RWPE2 (cell line): ENCODE results near the gene ARFIP1.
"Not testable (repeated sequence)": the region's sequence is repeated elsewhere in the genome, so short reads cannot be mapped to it uniquely, and the experiment has no call there.

ENCODE experiments used
- ATAC-seq: fragments of 200-7000 bp; cut with Tn5 transposase; 3 replicates; pipeline ENCODE4 v1.9.1; 2021; ENCODE audit warnings: low read depth
- DNase-seq: peaks from one replicate; pipeline ENCODE4 v3.0.0-alpha.2; 2020; ENCODE audit warnings: low spot score
- H3K27ac ChIP-seq: fragments of 450-650 bp; 2 replicates; pipeline ENCODE4 v1.5.1; 2017; ENCODE audit warnings: mild to moderate bottlenecking; ENCODE audit not compliant: poor library complexity, severe bottlenecking
- H3K27me3 ChIP-seq: fragments of 250-450 bp; sonication (Bioruptor Pico); 2 replicates; pipeline ENCODE4 v1.5.1; 2021; ENCODE audit warnings: mild to moderate bottlenecking, moderate library complexity; ENCODE audit not compliant: insufficient read depth, poor library complexity, severe bottlenecking
- H3K36me3 ChIP-seq: fragments of 250-450 bp; sonication (Bioruptor Pico); 2 replicates; pipeline ENCODE4 v1.5.1; 2020; ENCODE audit warnings: low read depth, mild to moderate bottlenecking, moderate library complexity
- H3K4me1 ChIP-seq: fragments of 250-450 bp; sonication (Bioruptor Pico); 2 replicates; pipeline ENCODE4 v1.5.1; 2021; ENCODE audit warnings: mild to moderate bottlenecking, moderate library complexity; ENCODE audit not compliant: insufficient read depth, poor library complexity, severe bottlenecking
- H3K4me3 ChIP-seq: fragments of 250-450 bp; sonication (Bioruptor Pico); 2 replicates; pipeline ENCODE4 v1.5.1; 2021; ENCODE audit warnings: mild to moderate bottlenecking, moderate library complexity; ENCODE audit not compliant: severe bottlenecking
- H3K9me3 ChIP-seq: fragments of 250-450 bp; sonication (Bioruptor Pico); 2 replicates; pipeline ENCODE4 v1.5.1; 2021; ENCODE audit warnings: mild to moderate bottlenecking, moderate library complexity; ENCODE audit not compliant: severe bottlenecking
- TF ChIP-seq, protein P1 (sequence below): fragments of 450-650 bp; IDR thresholded peaks from one replicate; pipeline ENCODE4 v1.5.1; 2017; ENCODE audit warnings: mild to moderate bottlenecking, moderate library complexity; ENCODE audit not compliant: poor library complexity, severe bottlenecking

ARFIP1 gene

DNA sequence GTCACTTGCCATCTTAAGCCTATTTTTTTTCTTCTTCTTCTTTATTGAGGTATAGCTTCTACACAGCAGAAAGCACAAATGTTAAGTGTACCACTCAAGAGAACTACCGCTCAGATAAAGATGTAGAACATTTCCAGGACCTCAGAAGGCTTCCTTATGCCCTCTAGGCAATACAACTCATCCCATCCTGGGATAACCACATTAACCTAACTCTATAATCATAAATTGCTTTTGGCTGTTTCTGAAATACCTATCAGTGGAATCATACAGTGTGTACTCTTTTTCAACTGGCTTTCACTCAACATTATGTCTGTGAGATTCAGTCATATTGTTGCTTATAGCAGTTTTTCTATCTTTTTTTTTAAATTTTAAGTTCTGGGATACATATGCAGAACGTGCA lies 51.7 kb downstream of the ARFIP1 start:
- Histone ChIP-seq H3K4me3 (no peak overlapping the region), H3K9me3 (no peaks in the 10 kb centered on the region), H3K27ac (no peak overlapping the region), H3K27me3 (no peaks in the 10 kb centered on the region), H3K4me1 (no peaks in the 10 kb centered on the region), H3K36me3 (0 out of 2 replicates have a peak, but pooled peaks cover 10% of the 10 kb centered on the region)
- no peak for DNase-seq
- ATAC-seq: no peak; the same call in 2 of the 3 replicates
- TF ChIP-seq, protein P1, sequence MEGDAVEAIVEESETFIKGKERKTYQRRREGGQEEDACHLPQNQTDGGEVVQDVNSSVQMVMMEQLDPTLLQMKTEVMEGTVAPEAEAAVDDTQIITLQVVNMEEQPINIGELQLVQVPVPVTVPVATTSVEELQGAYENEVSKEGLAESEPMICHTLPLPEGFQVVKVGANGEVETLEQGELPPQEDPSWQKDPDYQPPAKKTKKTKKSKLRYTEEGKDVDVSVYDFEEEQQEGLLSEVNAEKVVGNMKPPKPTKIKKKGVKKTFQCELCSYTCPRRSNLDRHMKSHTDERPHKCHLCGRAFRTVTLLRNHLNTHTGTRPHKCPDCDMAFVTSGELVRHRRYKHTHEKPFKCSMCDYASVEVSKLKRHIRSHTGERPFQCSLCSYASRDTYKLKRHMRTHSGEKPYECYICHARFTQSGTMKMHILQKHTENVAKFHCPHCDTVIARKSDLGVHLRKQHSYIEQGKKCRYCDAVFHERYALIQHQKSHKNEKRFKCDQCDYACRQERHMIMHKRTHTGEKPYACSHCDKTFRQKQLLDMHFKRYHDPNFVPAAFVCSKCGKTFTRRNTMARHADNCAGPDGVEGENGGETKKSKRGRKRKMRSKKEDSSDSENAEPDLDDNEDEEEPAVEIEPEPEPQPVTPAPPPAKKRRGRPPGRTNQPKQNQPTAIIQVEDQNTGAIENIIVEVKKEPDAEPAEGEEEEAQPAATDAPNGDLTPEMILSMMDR: no peak

DNA sequence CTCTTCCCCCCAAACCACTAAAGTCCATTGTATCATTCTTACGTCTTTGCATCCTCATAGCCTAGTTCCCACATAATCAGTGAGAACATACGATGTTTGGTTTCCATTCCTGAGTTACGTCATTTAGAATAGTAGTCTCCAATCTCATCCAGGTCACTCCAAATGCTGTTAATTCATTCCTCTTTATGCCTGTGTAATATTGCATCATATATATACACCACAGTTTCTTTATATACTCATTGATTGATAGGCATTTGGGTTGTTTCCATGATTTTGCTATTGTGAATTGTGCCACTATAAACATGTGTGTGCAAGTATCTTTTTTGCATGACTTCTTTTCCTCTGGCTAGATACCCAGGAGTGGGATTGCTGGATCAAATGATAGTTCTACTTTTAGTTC lies 57.2 kb downstream of the ARFIP1 start:
- H3K4me1 ChIP-seq: no peaks in the 10 kb centered on the region
- TF ChIP-seq, protein P1: no peak
- H3K27me3 ChIP-seq: no peaks in the 10 kb centered on the region
- no peak for DNase-seq
- H3K36me3 ChIP-seq: no peaks in the 10 kb centered on the region
- no peak overlapping the region for H3K4me3 ChIP-seq
- H3K27ac ChIP-seq: no peak overlapping the region
- H3K9me3 ChIP-seq: peaks cover 4% of the 10 kb centered on the region
- no peak for ATAC-seq

DNA sequence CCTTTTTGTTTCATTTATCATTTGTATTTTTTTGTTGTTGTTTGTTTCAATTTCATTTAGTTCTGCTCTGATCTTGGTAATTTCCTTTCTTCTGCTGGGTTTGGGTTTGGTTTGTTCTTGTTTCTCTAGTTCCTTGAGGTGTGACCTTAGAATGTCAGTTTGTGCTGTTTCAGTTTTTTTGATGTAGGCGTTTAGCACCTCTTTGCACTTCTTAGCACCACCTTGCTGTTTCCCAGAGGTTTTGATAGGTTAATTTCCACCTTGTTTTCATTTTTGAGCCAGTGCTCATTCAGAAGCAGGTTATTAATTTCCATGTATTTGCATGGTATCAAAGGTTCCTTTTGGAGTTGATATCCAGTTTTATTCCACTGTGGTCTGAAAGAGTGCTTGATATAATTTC lies 60.0 kb downstream of the ARFIP1 start:
- not testable (repeated sequence) for DNase-seq

DNA sequence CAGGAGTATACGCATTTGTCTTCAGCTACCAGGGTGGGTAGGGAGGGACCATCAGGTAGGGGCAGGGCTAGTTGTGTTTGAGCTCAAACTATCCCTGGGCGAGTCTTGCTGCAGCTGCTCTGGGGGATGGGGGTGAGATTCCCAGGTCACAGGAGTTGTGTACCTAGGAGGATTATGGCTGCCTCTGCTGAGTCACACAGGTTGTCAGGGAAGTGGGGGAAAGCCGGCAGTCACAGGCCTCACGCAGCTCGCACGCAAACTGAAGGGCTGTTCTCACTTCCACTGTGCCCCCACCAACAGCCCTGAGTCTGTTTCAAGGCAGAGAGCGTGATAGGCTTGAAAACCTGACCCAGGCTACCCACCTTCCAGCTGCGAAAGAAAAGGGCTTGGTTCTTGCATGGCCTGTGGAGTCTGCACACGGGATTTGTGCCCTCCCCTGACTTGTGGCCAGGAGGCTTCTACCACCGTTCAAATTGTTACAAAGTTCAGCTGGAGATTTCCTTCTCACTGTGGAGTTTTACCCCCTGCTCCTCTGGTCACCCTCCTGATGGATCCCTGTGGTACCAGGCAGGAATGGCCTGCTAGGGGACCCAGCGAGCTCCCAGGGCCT lies 63.8 kb downstream of the ARFIP1 start:
- no peak overlapping the region for H3K27ac ChIP-seq
- H3K9me3 ChIP-seq: peaks cover 4% of the 10 kb centered on the region
- TF ChIP-seq, protein P1: no peak
- 0 out of 2 replicates have a peak, but pooled peaks cover 2% of the 10 kb centered on the region for H3K36me3 ChIP-seq
- no peak for DNase-seq
- no peaks in the 10 kb centered on the region for H3K4me1 ChIP-seq
- no peak overlapping the region for H3K4me3 ChIP-seq
- no peaks in the 10 kb centered on the region for H3K27me3 ChIP-seq
- ATAC-seq: no peak

More for the DNA sequence above, 60.0 kb downstream of the ARFIP1 start:
- H3K4me3 ChIP-seq, H3K27me3 ChIP-seq, H3K36me3 ChIP-seq, H3K27ac ChIP-seq, H3K9me3 ChIP-seq, ATAC-seq, H3K4me1 ChIP-seq: not testable (repeated sequence)

DNA sequence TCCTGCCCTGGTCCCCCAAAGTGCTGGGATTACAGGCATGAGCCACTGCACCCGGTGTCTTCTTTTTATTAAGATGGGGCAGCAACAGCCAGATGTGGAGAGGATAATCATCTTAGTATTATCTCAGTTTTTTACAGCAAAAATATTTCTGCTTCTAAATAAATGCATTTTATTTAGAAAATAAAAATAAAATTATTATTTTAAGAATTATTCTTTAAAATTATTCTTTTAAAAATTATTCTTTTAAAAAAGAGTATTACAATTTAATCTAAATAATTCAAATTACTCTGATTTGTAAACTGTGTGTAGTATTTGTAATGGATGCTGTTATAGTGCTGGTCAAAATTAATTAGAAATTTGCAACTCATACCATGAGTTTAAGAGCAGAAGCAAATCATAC lies 67.6 kb downstream of the ARFIP1 start:
- no peak for DNase-seq
- Histone ChIP-seq H3K27me3 (no peaks in the 10 kb centered on the region), H3K36me3 (0 out of 2 replicates have a peak, but pooled peaks cover 3% of the 10 kb centered on the region), H3K4me1 (peaks cover 24% of the 10 kb centered on the region), H3K4me3 (no peak overlapping the region), H3K27ac (no peak overlapping the region), H3K9me3 (no peaks in the 10 kb centered on the region)
- no peak for ATAC-seq
- TF ChIP-seq, protein P1: no peak
